GM18502 (cell line): ENCODE data around the gene DPYD.
A peak's percentile ranks its signal among the peaks of the same experiment; 100 is the strongest.

Source experiments
- ATAC-seq: cut with Tn5 transposase; IDR thresholded peaks from one replicate; pipeline ENCODE4 v1.9.1; 2021; ENCODE audit warnings: mild to moderate bottlenecking; ENCODE audit not compliant: unreplicated experiment, poor library complexity

Gene DPYD

GRCh38 chr1:97482022-97482421 is 438.8 kb downstream of the DPYD start:
- ATAC-seq, result no peak

- ATAC-seq, result no peak
Measured at GRCh38 chr1:97467445-97467844, 453.4 kb downstream of the DPYD start.

- ATAC-seq, result no peak
Measured at GRCh38 chr1:97464305-97464704, 456.5 kb downstream of the DPYD start.

- ATAC-seq, result peak; percentile 90
Measured at GRCh38 chr1:97461782-97462181, 459.1 kb downstream of the DPYD start.

GRCh38 chr1:97457446-97458089 is 463.3 kb downstream of the DPYD start:
- ATAC-seq, result no peak

GRCh38 chr1:97451944-97452343 is 468.9 kb downstream of the DPYD start:
- ATAC-seq, result no peak

- no peak for ATAC-seq
Measured at GRCh38 chr1:97451046-97451826, 469.6 kb downstream of the DPYD start.

GRCh38 chr1:97441966-97442365 is 478.9 kb downstream of the DPYD start:
- ATAC-seq, result no peak

GRCh38 chr1:97433824-97434177 is 487.0 kb downstream of the DPYD start:
- no peak for ATAC-seq

- ATAC-seq, result no peak
Measured at GRCh38 chr1:97433094-97433823, 487.6 kb downstream of the DPYD start.

- no peak for ATAC-seq
Measured at GRCh38 chr1:97427371-97427770, 493.5 kb downstream of the DPYD start.

GRCh38 chr1:97424209-97424608 is 496.6 kb downstream of the DPYD start:
- peak; percentile 51 for ATAC-seq

GRCh38 chr1:97423403-97423802 is 497.4 kb downstream of the DPYD start:
- no peak for ATAC-seq

- no peak for ATAC-seq
Measured at GRCh38 chr1:97417661-97418060, 503.2 kb downstream of the DPYD start.

GRCh38 chr1:97414682-97415312 is 506.0 kb downstream of the DPYD start:
- no peak for ATAC-seq

- no peak for ATAC-seq
Measured at GRCh38 chr1:97412737-97413136, 508.1 kb downstream of the DPYD start.

GRCh38 chr1:97412166-97412565 is 508.7 kb downstream of the DPYD start:
- ATAC-seq, result no peak

- ATAC-seq, result no peak
Measured at GRCh38 chr1:97396463-97396862, 524.4 kb downstream of the DPYD start.

GRCh38 chr1:97392701-97393100 is 528.1 kb downstream of the DPYD start:
- ATAC-seq, result no peak

- ATAC-seq, result no peak
Measured at GRCh38 chr1:97385536-97386277, 535.1 kb downstream of the DPYD start.
